ENCODE results near the gene EML5.

- TF ChIP-seq, protein P1, sequence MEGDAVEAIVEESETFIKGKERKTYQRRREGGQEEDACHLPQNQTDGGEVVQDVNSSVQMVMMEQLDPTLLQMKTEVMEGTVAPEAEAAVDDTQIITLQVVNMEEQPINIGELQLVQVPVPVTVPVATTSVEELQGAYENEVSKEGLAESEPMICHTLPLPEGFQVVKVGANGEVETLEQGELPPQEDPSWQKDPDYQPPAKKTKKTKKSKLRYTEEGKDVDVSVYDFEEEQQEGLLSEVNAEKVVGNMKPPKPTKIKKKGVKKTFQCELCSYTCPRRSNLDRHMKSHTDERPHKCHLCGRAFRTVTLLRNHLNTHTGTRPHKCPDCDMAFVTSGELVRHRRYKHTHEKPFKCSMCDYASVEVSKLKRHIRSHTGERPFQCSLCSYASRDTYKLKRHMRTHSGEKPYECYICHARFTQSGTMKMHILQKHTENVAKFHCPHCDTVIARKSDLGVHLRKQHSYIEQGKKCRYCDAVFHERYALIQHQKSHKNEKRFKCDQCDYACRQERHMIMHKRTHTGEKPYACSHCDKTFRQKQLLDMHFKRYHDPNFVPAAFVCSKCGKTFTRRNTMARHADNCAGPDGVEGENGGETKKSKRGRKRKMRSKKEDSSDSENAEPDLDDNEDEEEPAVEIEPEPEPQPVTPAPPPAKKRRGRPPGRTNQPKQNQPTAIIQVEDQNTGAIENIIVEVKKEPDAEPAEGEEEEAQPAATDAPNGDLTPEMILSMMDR (IDR thresholded peaks at IDR 0.05 in 2 of 3, conservative IDR thresholded peaks at IDR 0.05 in 1 of 3; ENCODE audit: borderline replicate concordance in 1 of 3, insufficient read depth in 1 of 3, low read depth in 2 of 3, low read length in 2 of 3): no peak
- TF ChIP-seq POLR2A (IDR thresholded peaks at IDR 0.05; ENCODE audit: borderline replicate concordance, extremely low read depth, insufficient read depth, insufficient read length): no peak
- TF ChIP-seq REST (IDR thresholded peaks at IDR 0.05; ENCODE audit: low read depth): no peak
- no peak for TF ChIP-seq RAD21 (IDR thresholded peaks at IDR 0.05; ENCODE audit: low read depth)
- no peak for TF ChIP-seq ZNF274 (IDR thresholded peaks at IDR 0.05; ENCODE audit: low read depth, low read length)
Measured at GRCh38 chr14:88821378-88821777, 28.6 kb upstream of the EML5 start.
